Stimulated activated CD4-positive, alpha-beta T cell treated with anti-CD3 and anti-CD28 coated beads, TNF-alpha, amount 100 ng/mL, for 1 hour (primary cell): ENCODE results near the gene C8G.

ENCODE experiments used
- DNase-seq, 3 donors: peaks; one replicate each; pipeline ENCODE4 v3.0.0-alpha.2; 2020; ENCODE audit warnings: low read depth in 3 of 3, low spot score in 1 of 3

Gene C8G

DNA sequence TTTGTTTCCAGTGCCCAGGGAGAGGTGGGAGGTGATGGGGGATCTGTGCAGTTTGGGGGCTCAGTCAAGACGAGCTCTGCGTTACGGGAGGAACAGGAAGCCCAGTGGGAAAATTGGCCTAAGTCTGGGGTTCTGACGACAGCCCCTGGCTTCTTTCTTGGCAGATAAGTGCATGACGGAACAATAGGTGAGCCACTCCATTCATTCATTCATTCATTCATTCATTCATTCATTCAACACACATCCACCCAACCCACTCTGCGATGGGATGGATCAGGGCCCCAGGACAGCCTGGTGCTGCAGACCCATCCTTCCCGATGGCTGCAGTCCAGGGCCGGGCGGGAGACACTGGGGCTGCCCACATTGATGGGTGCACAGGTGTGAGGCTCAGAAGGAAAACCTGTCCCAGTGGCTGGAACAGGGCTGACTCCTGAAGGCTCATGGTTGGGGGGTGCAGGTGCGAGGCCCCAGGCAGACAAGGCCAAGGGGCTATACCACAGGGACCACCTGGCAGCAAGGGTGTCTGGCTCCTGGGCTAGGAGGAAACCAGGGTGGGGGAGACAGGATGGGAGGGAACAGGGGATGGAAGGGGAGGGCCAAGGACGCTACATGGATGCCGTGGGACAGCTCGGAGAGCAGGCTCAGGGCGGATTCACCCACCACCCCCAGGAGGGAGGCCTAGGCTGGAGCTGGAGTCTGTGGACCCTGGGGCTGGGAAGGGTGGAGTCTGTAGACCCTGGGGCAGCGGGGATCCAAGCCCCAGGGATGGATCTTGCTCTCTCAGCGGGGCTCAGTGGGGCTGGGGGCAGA, 35.8 kb downstream of the C8G start:
- DNase-seq = no peak

DNA sequence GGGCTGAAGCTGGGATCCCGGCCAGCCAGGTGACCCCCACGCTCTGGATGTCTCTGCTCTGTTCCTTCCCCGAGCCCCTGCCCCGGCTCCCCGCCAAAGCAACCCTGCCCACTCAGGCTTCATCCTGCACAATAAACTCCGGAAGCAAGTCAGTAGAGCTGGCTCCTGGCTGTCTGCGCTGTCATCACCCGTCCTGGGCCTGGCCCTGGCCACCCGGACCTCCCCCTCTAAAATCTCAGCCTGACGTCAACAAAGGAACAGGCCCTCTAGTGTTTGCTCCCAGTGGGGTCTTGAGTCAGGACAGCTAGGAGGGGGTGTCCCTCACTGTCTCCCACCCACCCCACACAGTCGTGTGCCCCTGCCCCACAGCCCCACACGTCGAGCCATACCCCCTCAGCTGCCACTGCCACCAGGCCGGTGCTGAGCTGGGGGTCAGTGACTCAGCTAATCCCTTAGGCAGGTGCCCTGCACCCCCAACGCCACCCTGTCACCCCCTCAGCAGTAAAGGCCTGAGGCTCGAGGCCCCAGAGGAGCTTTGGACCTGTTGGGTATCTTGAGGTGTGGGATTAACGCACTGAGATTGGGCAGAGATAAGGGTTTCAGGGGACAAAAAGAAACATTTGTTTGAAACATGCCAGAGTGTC, 36.7 kb downstream of the C8G start:
- DNase-seq = no peak

DNA sequence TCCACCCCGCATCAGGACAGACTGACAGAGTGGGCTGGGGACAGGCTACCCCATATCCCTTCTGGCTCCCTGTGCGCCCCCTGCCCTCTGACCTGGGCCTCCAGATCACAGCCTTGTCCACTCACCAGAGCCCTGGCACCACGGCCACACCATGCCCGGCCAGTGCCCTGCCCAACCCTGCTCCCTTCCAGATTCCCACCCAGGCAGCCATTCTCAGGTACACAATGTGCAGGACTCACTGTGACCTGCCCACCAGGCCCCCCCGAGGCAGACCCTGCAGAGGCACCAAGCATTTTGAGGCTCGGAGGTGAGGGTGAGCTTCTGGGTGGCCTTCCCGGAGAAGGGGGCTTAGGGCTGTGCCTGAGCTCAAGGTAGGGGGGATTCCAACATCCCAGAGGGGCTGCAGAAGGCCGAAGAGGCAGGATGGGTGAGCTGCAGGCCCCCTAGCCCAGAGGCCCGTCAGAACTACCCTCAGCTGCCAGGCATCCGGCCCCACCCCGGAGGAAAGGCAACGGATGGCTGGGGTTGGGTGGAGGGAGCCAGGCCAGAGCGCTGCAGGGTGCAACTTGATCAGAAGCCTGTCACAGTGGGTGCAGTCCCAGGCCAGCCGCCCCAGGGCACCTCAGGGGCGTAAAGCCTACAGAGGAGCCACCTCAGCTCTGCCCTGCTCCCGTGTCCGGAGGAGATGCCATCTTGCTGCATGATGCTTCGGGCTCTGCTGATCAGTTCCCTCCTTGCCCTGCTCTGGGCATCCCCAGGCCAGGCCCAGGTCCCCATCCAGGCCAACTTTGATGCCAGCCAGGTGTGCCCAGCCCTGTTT, 37.4 kb downstream of the C8G start, which contains the start of gene LCNL1:
Gene LCNL1 (plus strand): TSS at position 762 of the 820 bp plus-strand sequence. CDS start 594 bp downstream, outside the sequence.
- no peak for DNase-seq

DNA sequence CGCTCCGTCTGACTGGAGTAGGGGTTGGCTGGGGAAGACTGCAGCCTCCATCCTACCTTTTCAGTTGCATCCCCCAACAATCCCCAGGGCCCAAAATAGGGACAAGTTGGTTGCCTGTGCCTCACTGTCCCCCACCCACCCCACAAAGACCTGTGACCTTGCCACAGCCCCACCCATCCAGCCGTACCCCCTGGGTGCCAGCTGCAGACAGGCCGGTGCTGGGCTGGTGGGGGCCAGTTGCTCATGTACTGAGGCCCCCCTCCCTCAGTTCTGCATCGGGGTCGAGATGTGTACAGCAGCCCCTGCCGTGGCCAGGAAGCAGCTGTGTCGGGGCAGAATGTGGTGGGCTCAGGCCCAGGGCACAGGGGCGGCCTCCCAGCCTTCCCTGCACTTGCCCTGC, 38.1 kb downstream of the C8G start:
- no peak for DNase-seq

DNA sequence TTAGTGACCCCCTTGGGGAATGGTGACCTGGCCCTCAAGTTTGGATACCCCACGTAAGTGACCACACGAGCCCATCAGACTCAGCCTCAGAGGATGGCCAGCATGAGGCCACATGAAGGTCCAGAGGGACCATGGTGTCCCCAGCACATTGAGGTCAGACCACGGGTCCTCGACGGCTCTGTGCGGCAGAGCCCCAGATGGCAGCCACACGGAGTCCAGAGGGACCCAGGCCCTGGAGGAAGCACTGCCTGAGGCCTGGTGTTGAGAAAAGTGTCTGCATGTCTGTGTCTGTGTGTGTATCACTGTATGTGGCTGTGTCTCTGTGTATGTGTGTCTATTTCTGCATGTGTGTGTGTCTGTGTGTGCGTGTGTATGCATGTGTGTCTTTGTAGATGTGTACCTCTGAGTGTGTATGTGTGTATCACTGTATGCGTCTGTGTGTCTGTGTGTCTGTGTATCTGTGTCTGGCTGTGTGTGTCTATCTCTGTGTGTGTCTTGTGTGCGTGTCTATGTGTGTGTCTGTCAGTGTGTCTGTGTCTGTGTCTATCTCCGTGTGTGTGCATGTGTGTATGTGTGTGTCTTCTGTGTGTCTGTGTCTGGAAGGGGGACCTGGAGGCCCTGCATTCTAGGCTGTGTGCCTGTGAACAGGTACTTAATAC, 38.7 kb downstream of the C8G start:
- no peak for DNase-seq

DNA sequence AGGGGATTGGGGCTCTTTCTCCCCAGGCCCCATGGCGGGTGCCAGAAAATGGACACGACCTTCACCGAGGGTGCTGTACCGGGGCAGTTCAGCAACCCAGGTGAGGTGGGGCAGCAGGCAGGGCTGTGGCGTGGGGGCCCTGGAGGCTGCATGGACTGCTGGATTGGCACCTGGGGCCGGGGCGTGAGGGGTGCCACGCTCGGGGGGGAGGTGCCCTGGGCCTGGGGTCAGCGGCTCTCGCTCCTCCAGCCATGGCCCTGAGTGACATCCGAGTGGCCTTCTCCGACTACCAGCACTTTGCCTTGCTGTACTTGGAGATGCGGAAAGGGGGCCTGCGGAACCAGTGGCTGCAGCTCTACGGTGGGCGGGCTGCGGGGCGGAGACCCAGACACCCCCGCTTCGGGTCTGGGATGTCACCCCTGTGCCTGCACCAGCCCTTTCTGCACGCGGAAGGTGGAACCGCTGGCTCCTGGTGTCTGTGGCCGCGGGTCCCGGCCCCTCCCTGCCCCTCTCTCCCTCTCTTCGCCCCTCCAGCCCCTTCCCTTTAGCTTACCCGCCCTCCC, 39.5 kb downstream of the C8G start:
- no peak for DNase-seq

DNA sequence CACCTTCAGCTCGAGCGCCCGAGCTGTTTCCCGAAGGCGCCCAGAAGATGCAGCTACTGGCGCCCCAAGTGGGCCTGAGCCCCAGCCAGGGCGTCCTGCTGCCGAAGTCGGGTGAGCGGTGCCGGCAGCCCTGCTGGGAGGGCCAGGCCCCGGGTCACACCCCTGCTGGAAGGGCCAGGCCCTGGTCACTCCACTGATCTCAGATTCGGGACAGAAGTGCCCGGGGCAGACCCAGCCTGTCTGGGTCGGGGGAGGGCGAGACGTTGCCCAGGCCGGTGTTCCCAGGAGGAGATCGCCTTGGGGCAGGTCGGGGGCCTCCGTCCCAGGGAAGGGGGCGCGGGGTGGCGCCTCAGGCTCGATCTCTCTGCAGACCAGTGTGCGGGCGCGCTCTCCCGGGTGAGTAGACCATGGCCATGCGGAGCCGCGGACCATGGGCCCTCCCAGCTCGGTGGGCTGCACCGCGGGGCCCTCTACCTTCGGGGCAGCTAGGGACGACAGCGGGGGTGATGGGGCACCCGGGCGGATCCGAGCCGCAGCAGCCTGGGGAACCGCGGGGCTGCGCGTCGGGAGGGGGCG, 40.1 kb downstream of the C8G start:
- DNase-seq = no peak

DNA sequence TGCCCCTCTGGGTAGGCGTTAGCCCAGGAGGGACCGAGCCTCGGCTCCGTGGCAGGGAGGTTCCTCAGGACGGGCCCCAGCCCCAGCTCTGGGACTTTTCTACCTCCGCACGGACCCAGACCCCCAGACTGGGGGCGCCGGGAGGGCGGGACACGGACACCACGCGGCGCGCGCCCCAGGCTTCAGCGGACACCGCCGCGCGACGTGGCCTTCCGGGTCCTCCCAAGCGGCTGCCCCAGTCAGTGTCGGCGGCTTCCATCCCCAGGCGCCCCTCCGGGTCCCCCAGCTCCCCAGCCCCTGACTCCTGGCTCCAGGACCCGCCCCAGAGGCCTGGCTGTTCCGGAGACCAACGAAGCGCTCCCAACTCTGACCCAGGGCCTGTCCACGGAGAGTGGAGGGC, 40.8 kb downstream of the C8G start:
- DNase-seq = no peak

DNA sequence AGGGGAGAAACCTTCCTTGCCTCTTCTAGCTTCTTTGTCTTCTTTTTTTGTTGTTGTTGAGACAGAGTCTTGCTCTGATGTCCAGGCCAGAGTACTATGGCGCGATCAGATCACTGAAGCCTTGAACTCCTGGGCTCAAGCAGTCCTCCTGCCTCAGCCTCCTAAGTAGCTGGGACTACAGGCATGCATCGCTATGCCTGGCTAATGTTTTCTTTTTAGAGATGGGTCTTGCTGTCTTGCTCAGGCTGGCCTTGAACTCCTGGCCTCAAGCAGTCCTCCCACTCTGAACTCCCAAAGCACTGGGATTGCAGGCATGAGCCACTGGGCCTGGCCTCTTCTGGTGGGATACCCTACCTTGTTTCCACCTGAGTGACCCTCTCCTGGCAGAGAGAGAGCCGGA, 43.8 kb downstream of the C8G start:
- no peak for DNase-seq

DNA sequence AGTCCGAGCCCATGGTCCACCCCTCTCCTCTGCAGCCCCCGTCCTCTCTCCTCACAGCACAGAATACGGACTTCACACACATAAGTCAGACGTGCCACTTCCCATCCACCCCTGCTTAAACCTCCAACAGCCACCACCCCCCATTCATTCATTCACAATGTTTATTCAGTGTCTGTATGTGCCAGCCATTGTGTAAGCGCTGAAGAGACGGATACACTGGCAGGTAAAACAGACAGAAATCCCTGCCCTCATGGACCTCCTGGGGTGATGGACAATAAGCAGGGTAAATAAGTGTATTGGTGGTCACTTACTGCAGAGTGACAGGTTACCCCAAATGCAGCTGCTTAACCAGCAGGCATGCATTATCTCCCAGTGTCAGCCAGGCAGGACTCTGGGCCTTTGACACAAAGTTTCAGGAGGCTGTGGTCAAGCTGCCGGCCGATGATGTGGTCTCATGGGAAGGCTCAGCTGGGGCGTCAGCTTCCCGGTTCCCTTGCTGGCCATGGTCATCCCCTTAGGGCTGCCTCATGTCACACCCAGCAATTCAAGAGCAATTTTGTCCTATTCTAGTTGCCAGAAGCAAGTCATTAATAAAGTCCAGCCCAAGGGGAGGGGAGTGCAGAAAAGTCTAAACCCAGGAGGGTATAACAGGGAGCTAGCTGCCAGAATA, 45.3 kb downstream of the C8G start:
- DNase-seq = no peak

DNA sequence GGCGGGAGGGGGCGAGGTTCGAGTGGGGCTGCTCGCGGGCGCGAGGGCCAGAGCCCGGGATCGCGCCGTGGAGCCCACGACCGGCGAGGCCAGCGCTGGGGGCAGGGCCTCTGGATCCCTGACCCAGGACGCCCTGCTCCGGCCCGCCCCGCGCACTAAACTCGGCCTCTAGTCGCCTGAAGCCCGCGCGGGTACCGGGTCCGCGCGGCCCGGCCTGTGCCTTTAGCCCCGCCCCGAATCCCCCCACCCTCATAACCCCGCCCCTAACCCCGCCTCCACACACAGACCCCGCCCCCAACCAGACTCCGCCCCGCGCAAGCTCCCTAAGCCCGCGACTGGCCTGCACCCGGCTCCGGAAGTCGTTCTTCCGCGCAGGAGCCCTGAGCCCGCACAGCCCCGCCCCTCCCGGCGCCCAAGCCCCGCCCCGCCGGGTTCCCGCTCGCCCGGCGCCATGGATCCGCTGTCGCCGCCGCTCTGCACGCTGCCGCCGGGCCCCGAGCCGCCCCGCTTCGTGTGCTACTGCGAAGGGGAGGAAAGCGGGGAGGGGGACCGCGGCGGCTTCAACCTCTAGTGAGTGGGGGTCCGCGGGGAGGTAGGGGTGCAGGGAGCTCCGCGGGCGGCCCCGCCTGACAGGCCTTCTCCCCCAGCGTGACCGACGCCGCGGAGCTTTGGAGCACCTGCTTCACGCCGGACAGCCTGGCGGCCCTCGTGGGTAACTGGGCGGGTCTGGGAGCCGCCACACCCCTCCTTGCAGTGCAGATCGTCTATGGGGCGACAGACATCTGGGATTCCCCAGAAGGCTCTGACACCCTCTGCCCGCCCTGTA, 47.2 kb downstream of the C8G start, which contains the start of gene PAXX:
Gene PAXX (plus strand): TSS at position 430 of the 826 bp plus-strand sequence. CDS start 22 bp downstream, at position 452.
- peak; percentile 80 to 95 (median 87) for DNase-seq

DNA sequence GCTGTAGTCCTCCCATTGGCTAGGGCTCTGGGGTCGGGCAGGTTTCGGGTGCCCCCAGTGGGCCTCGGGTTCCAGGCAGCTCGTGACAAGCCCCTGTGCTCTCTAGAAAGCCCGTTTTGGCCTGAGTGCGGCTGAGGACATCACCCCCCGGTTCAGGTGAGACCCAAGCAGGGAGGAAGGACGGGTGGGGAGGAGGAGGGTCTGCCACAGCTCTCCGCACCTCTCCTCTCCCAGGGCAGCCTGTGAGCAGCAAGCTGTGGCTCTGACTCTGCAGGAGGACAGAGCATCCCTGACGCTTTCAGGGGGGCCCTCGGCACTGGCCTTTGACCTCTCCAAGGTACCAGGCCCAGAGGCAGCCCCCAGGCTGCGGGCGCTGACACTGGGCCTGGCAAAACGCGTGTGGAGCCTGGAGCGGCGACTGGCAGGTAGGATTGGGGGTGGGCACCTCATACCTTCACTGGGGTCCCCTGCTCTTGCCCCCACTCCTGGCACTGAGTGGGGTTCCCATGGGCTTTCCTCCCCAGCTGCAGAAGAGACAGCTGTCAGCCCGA, 47.9 kb downstream of the C8G start:
- no peak for DNase-seq

DNA sequence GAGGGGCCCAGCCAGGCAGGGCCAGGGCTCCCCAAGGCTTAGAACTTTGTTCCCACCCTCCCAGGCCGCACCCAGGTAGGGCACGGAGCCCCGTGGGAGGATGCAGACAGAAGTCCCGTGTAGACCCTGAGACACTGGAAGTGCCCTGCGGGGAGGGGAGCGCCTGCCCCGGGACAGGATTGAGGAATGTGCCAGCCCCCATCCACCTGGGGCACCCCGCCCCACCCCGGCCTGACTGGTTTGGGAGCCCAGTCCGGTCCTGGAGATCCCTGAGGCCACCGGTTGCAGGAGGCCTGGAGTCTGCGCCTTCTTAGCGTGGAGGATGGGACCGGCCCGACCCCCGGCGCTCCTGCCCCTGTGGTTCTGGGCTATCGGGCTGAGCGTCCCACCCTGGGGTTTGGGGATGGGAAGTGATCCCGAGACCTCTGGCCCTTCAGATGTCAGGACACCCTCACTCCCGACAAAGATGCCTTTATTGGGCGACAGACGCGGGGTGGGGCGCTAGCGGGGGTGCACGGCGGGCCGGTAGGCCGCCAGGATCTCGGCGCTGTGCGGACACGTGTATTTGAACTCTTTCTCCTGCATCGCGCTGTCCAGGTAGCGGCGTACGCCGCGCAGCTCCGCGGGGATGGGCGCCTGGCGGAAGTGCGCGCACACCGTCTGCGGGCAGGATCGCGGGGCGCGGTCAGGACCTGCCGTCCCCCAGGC, 49.3 kb downstream of the C8G start:
- no peak for DNase-seq

DNA sequence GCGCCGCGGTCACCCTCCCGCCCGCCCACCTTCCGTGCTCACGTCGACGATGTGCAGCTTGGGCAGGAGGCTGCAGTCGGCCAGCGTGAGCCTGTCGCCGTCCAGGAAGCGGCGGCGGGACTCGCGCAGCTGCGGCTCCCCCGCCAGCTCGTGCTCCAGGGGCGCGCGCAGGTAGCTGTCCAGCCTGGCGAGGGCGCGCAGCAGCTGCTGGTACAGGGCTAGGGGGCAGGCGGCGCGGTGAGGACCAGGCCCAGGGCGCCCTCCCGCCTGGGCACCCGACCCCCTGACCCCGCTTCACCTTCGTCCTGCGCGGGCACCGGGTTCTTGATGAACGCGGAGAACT, 49.8 kb downstream of the C8G start:
- DNase-seq = no peak

DNA sequence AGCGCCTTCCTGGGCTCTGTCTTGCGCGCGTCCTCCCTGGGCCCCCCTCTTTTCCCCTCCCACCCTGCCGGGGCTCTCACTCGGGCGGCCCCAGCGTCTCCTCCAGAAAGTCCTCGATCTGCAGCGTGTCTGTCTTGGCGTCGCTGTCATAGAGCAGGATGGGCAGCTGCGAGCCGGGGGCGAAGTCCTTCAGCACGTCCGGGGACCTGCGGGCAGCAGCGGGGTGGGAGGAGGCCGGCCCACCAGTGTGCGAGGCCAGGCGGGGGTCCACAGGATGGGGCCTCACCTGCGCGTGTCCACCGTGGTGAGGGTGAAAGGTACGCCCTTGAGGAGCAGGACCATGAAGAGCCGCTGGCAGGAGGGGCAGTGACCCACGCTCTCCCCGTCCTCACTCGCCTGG, 50.3 kb downstream of the C8G start:
- DNase-seq = no peak

DNA sequence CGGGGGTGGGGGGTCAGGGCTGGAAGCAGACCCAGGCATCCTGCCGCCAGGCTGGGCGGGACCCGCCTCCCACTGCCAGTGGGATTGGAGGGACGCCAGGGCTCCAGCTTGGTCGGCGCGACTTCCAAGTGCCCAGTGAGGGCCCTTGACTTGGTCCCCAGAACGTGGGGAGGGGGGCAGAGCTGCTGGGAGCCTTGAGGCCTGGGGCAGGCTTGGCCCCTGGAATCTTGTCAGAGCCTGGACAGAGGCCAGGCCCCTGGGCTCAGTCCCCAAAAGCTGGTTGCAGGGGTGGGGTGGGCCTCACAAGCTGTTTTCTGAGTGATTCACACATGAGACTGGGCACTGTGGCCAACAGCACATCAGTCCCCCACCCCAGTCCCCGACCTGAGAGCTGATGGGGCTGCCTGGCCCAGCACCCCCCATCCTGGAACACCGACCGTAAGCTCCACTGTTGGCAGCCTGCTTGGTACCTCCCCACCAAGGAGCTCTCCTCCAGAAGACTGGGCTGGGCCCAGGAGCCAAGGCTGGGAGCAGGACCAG, 50.8 kb downstream of the C8G start:
- DNase-seq = no peak
